ENCODE measurements around the gene CHMP6. TPM values are rescaled to one million over a fixed set of nuclear protein-coding genes. Genes with fewer than 3 reads are reported as not detected.

The CHMP6 gene
- polyA plus RNA-seq: 32.8 and 35.1 TPM in 2 replicates
- polyA minus RNA-seq: 32.0 and 34.6 TPM in 2 replicates

GRCh38 chr17:80991645-80992076 lies at the start of gene CHMP6:
Gene CHMP6, plus strand, starts transcription at chr17:80991841. Its CDS starts 78 bp downstream, at chr17:80991919.
- Histone ChIP-seq H3K9me3 (ENCODE audit: low read length) (no peaks in the 10 kb centered on the region), H3K36me3 (ENCODE audit: insufficient read depth, low read length) (no peaks in the 10 kb centered on the region), H3K9ac (ENCODE audit: low read length) (peak within 1 kb of the TSS; percentile 73), H3K4me3 (ENCODE audit: low read length) (peak within 1 kb of the TSS; percentile 82), H3F3A (ENCODE audit: insufficient read depth, low read length, poor library complexity, severe bottlenecking) (no peaks in the 10 kb centered on the region), H3K27ac (ENCODE audit: low read length) (no peak within 1 kb of the TSS), H3K9me2 (ENCODE audit: insufficient read depth, low read length) (no peaks in the 10 kb centered on the region), H3K27me3 (ENCODE audit: insufficient read depth, low read depth, low read length) (no peaks in the 10 kb centered on the region), H3K4me2 (ENCODE audit: low read length) (peak within 1 kb of the TSS; percentile 64), H3K79me2 (replicated peaks; ENCODE audit: insufficient read depth, low read length) (no peaks in the 10 kb centered on the region), H4K20me1 (ENCODE audit: insufficient read depth) (no peaks in the 10 kb centered on the region), H2AFZ (ENCODE audit: low read depth, low read length) (peak within 1 kb of the TSS; percentile 73)
- TF ChIP-seq MXI1 (conservative IDR thresholded peaks at IDR 0.05; ENCODE audit: poor library complexity, severe bottlenecking) (peak; percentile 53), CTCF (IDR thresholded peaks at IDR 0.05; ENCODE audit: poor library complexity, severe bottlenecking) (peak; percentile 64), EP300 (conservative IDR thresholded peaks at IDR 0.05; ENCODE audit: poor library complexity, severe bottlenecking) (peak; percentile 57), RAD21 (conservative IDR thresholded peaks at IDR 0.05) (no peak), EZH2 (IDR thresholded peaks at IDR 0.05; ENCODE audit: borderline replicate concordance, insufficient read depth, low read length, poor library complexity, severe bottlenecking) (no peak), REST (IDR thresholded peaks at IDR 0.05; ENCODE audit: borderline replicate concordance) (peak; percentile 21), SMC3 (conservative IDR thresholded peaks at IDR 0.05; ENCODE audit: poor library complexity) (peak; percentile 53), POLR2AphosphoS5 (IDR thresholded peaks at IDR 0.05) (peak; percentile 40), TAF1 (IDR thresholded peaks at IDR 0.05; ENCODE audit: low read depth) (no peak)

GRCh38 chr17:80942423-80943345 lies 49.0 kb upstream of the CHMP6 start:
- H3K4me2 ChIP-seq (ENCODE audit: low read length): no peak overlapping the region
- H3K79me2 ChIP-seq (replicated peaks; ENCODE audit: insufficient read depth, low read length): no peaks in the 10 kb centered on the region
- no peaks in the 10 kb centered on the region for H3K27me3 ChIP-seq (ENCODE audit: insufficient read depth, low read depth, low read length)
- H3K36me3 ChIP-seq (ENCODE audit: insufficient read depth, low read length): no peaks in the 10 kb centered on the region
- H3K9me3 ChIP-seq (ENCODE audit: low read length): no peaks in the 10 kb centered on the region
- H3K4me3 ChIP-seq (ENCODE audit: low read length): no peak overlapping the region
- no peak overlapping the region for H2AFZ ChIP-seq (ENCODE audit: low read depth, low read length)
- H3K9ac ChIP-seq (ENCODE audit: low read length): no peak overlapping the region
- TF ChIP-seq SMC3 (conservative IDR thresholded peaks at IDR 0.05; ENCODE audit: poor library complexity) (no peak), EZH2 (IDR thresholded peaks at IDR 0.05; ENCODE audit: borderline replicate concordance, insufficient read depth, low read length, poor library complexity, severe bottlenecking) (no peak), CTCF (IDR thresholded peaks at IDR 0.05; ENCODE audit: poor library complexity, severe bottlenecking) (no peak), RAD21 (conservative IDR thresholded peaks at IDR 0.05) (no peak), POLR2AphosphoS5 (IDR thresholded peaks at IDR 0.05) (no peak), TAF1 (IDR thresholded peaks at IDR 0.05; ENCODE audit: low read depth) (no peak)
- no peak overlapping the region for H3K27ac ChIP-seq (ENCODE audit: low read length)
- H3K9me2 ChIP-seq (ENCODE audit: insufficient read depth, low read length): no peaks in the 10 kb centered on the region
- H4K20me1 ChIP-seq (ENCODE audit: insufficient read depth): no peaks in the 10 kb centered on the region
- H3F3A ChIP-seq (ENCODE audit: insufficient read depth, low read length, poor library complexity, severe bottlenecking): no peaks in the 10 kb centered on the region

Measured in neural cell (in vitro differentiated cells).